WI38 (cell line): ENCODE data around the gene PCBP3.

Experiments
- H3K4me3 ChIP-seq: 2 replicates; pipeline ENCODE4 v1.5.1; 2011; ENCODE audit warnings: low read depth, mild to moderate bottlenecking, control low read depth, low read length
- CTCF ChIP-seq: IDR thresholded peaks from 2 replicates; pipeline ENCODE4 v1.5.1; 2012; ENCODE audit warnings: low read depth, mild to moderate bottlenecking, control low read depth, low read length

Gene PCBP3

GRCh38 chr21:45875881-45876280 is 232.4 kb downstream of the PCBP3 start:
- no peak overlapping the region for H3K4me3 ChIP-seq
- TF ChIP-seq CTCF, result no peak

DNA sequence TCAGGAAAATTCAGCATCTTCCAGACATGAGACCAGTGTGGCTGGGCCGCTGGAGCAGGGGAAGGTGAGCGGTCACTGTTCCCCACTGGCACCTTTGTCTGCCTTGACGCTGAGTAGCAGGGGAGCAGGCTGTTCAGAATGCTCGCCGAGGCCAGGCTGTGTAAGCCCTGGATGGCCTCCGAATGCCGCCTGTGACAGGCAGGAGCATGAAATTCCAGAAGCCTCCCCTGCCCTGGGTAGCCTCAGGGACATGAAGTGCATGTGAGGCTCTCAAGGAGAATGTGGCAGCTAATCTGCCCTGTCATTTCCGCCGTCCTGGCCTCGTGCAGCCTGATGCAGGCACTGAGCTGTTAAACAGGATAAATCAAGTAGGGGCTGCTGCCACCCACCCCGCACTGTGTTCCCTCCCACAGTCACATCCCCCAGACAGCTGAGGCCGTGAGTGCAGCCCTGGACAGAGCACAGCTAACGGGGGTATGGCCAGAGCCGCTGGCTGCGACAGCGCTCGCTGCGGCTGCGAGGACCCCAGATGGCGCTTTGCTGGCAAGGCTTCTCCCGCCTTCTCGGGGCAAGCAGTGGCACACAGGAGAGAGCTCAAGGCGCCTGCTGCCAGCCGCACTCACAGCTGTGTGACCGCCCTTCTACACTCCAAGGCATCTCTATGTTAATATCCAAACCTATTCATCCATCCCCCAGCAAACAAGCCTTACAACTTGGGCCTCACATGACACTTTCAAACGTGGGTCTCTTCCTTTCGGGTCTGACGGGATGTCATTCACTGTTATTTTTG is 233.1 kb downstream of the PCBP3 start:
- no peak for TF ChIP-seq CTCF
- no peak overlapping the region for H3K4me3 ChIP-seq

DNA sequence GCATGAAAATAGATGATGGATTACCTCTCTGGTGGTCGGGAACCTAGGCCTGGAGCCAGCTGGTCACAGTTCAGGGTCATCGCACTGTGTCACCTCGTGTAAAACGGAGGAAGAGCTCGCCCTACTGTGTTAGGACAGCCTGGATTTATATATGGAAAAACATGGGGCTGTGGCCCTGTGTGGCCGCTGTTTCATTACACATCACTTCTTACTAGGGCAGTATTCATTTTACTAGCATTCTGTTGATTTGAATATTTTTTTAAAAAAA is 233.6 kb downstream of the PCBP3 start:
- no peak overlapping the region for H3K4me3 ChIP-seq
- no peak for TF ChIP-seq CTCF

- H3K4me3 ChIP-seq, result no peak overlapping the region
- no peak for TF ChIP-seq CTCF
Measured at GRCh38 chr21:45877821-45878469, 234.4 kb downstream of the PCBP3 start.

- no peak overlapping the region for H3K4me3 ChIP-seq
- peak; percentile 69 for TF ChIP-seq CTCF
Measured at GRCh38 chr21:45880097-45881068, 236.9 kb downstream of the PCBP3 start.

- no peak overlapping the region for H3K4me3 ChIP-seq
- TF ChIP-seq CTCF, result no peak
Measured at GRCh38 chr21:45882645-45883044, 239.1 kb downstream of the PCBP3 start.
